ENCODE results near the gene PSAT1. TPM values are rescaled to one million over a fixed set of nuclear protein-coding genes. Genes with fewer than 3 reads are reported as not detected.

Gene PSAT1
- total and polyA plus RNA-seq, 2 donors from 2014 or later: 22.4 to 141 TPM

DNA sequence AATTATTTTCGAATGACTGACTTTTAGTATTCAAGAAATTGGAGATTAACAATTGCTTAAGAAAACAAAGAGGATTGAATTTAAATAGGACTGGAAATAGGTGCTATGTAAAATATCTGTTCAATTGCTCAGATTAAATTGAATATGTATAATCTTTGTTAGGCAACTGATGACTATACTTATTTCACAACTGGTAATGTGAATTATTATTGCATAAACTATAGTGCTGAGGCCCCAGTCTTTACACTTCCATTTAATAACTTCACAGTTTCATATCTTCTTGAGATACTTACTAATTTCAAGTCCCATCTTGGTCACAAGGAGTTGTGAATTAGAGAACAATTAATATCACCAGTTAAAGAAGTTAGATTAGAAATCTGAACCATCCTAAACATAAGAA lies 44.3 kb upstream of the PSAT1 start:
- H3K36me3 ChIP-seq (ENCODE audit: control insufficient read depth in 2 of 3, insufficient read depth in 3 of 3, low read length in 3 of 3): no peaks in the 10 kb centered on the region
- H3K27ac ChIP-seq (ENCODE audit: low read depth in 2 of 2, low read length in 2 of 2): no peak overlapping the region
- H3K9ac ChIP-seq (ENCODE audit: low read length in 3 of 3): no peak overlapping the region
- TF ChIP-seq, protein P1, sequence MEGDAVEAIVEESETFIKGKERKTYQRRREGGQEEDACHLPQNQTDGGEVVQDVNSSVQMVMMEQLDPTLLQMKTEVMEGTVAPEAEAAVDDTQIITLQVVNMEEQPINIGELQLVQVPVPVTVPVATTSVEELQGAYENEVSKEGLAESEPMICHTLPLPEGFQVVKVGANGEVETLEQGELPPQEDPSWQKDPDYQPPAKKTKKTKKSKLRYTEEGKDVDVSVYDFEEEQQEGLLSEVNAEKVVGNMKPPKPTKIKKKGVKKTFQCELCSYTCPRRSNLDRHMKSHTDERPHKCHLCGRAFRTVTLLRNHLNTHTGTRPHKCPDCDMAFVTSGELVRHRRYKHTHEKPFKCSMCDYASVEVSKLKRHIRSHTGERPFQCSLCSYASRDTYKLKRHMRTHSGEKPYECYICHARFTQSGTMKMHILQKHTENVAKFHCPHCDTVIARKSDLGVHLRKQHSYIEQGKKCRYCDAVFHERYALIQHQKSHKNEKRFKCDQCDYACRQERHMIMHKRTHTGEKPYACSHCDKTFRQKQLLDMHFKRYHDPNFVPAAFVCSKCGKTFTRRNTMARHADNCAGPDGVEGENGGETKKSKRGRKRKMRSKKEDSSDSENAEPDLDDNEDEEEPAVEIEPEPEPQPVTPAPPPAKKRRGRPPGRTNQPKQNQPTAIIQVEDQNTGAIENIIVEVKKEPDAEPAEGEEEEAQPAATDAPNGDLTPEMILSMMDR (IDR thresholded peaks at IDR 0.05; ENCODE audit: borderline replicate concordance, extremely low read depth, insufficient read depth): no peak
- no peak for DNase-seq
- H3K9me3 ChIP-seq (ENCODE audit: control insufficient read depth in 2 of 3, insufficient read depth in 1 of 3, low read length in 3 of 3): no peaks in the 10 kb centered on the region
- H3K4me3 ChIP-seq (ENCODE audit: low read length in 3 of 3): no peak overlapping the region
- intact Hi-C loops (cut with DNase I): loop anchor here (10.0 kb wide), 1 partner anchor 122 kb away; no protein-coding TSS in a partner anchor
- H3K27me3 ChIP-seq (ENCODE audit: control insufficient read depth, insufficient read depth, low read length): no peaks in the 10 kb centered on the region
- H3K4me1 ChIP-seq (ENCODE audit: control insufficient read depth in 2 of 3, insufficient read depth in 2 of 3, low read depth in 1 of 3, low read length in 3 of 3): no peaks in the 10 kb centered on the region
- no peak for FAIRE-seq

DNA sequence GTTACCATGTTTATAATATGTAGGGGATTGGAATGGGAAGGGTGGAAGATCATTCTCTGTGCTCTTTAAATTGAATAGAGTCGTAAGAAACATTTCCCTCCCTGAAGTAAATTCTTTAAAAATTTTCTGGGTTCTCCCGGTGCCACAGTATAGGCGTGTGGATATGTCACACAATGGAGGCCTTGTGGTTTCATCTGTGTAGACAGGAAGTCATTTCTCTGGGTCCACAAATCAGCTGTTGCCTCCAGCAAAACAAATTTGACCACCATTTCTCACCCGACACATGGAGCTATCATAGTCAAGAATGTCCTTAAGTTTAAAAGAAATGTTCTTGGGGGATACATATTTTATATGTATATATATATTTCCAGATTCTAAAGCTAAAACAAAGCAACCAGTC lies 43.6 kb upstream of the PSAT1 start:
- Histone ChIP-seq H3K4me3 (ENCODE audit: low read length in 3 of 3) (no peak overlapping the region), H3K9ac (ENCODE audit: low read length in 3 of 3) (no peak overlapping the region), H3K4me1 (ENCODE audit: control insufficient read depth in 2 of 3, insufficient read depth in 2 of 3, low read depth in 1 of 3, low read length in 3 of 3) (no peaks in the 10 kb centered on the region), H3K9me3 (ENCODE audit: control insufficient read depth in 2 of 3, insufficient read depth in 1 of 3, low read length in 3 of 3) (no peaks in the 10 kb centered on the region), H3K27ac (ENCODE audit: low read depth in 2 of 2, low read length in 2 of 2) (no peak overlapping the region), H3K36me3 (ENCODE audit: control insufficient read depth in 2 of 3, insufficient read depth in 3 of 3, low read length in 3 of 3) (no peaks in the 10 kb centered on the region), H3K27me3 (ENCODE audit: control insufficient read depth, insufficient read depth, low read length) (no peaks in the 10 kb centered on the region)
- TF ChIP-seq, protein P1 (IDR thresholded peaks at IDR 0.05; ENCODE audit: borderline replicate concordance, extremely low read depth, insufficient read depth): no peak
- intact Hi-C loops (cut with DNase I): loop anchor here (10.0 kb wide), 1 partner anchor 122 kb away; no protein-coding TSS in a partner anchor
- DNase-seq (no peak), FAIRE-seq (no peak)

DNA sequence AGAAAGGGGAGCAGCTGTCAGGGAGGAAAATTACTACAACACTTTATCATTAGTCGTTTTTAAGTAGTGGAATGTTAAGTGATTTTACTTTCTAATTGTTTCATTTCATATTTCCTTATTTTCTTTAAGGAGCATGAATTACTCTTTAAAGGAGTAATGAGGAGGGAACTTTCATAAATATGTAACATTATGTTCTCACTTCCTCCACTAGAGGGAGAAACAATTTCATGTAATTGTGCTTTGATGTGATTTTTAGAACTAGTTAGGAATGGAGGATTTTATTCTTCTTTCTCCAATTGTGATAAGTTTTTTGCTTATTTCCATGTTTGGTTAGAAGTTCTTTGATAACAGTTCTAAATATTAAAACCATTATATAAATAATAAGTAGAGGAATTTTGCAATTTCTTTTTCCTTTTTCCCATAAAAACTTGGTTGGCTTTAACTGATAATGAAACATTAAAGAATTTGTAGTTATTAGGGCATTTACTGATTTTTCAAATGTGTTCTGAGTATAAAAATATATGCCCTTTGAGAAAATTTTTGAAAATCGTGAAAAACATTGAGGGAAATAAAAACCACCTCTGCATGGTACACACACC lies 35.4 kb upstream of the PSAT1 start:
- FAIRE-seq (peak; percentile 97), DNase-seq (peak in 2 of 5 donors; percentile 42 to 61)
- Histone ChIP-seq H3K27me3 (ENCODE audit: control insufficient read depth, insufficient read depth, low read length) (no peaks in the 10 kb centered on the region), H3K27ac (ENCODE audit: low read depth in 2 of 2, low read length in 2 of 2) (no peak overlapping the region), H3K9ac (ENCODE audit: low read length in 3 of 3) (no peak overlapping the region), H3K4me1 (ENCODE audit: control insufficient read depth in 2 of 3, insufficient read depth in 2 of 3, low read depth in 1 of 3, low read length in 3 of 3) (no peaks in the 10 kb centered on the region), H3K4me3 (ENCODE audit: low read length in 3 of 3) (no peak overlapping the region), H3K9me3 (ENCODE audit: control insufficient read depth in 2 of 3, insufficient read depth in 1 of 3, low read length in 3 of 3) (no peaks in the 10 kb centered on the region), H3K36me3 (ENCODE audit: control insufficient read depth in 2 of 3, insufficient read depth in 3 of 3, low read length in 3 of 3) (peaks cover 0 to 3% (median 1%) of the 10 kb centered on the region in 3 donors)
- intact Hi-C loops (cut with DNase I): no loop called here
- TF ChIP-seq, protein P1 (IDR thresholded peaks at IDR 0.05; ENCODE audit: borderline replicate concordance, extremely low read depth, insufficient read depth): peak; percentile 34

All from kidney (tissue), 14 donors.